ENCODE measurements around the gene KCNJ12.
"Not testable (repeated sequence)": the region's sequence is repeated elsewhere in the genome, so short reads cannot be mapped to it uniquely, and the experiment has no call there.

Gene KCNJ12

GRCh38 chr17:21387616-21388015 lies 11.5 kb downstream of the KCNJ12 start:
- no peak overlapping the region for H3K27ac Mint-ChIP-seq
- H3K4me3 Mint-ChIP-seq: no peak overlapping the region
- H3K27me3 Mint-ChIP-seq: peaks cover 2% of the 10 kb centered on the region
- H3K4me1 Mint-ChIP-seq: no peaks in the 10 kb centered on the region
- H3K36me3 Mint-ChIP-seq: no peaks in the 10 kb centered on the region
- H3K9me3 Mint-ChIP-seq: no peaks in the 10 kb centered on the region

GRCh38 chr17:21388066-21388465 lies 11.9 kb downstream of the KCNJ12 start:
- peaks cover 2% of the 10 kb centered on the region for H3K27me3 Mint-ChIP-seq
- no peaks in the 10 kb centered on the region for H3K4me1 Mint-ChIP-seq
- H3K36me3 Mint-ChIP-seq: no peaks in the 10 kb centered on the region
- no peak overlapping the region for H3K4me3 Mint-ChIP-seq
- H3K27ac Mint-ChIP-seq: no peak overlapping the region
- H3K9me3 Mint-ChIP-seq: no peaks in the 10 kb centered on the region

- no peak overlapping the region for H3K4me3 Mint-ChIP-seq
- no peaks in the 10 kb centered on the region for H3K36me3 Mint-ChIP-seq
- peaks cover 2% of the 10 kb centered on the region for H3K27me3 Mint-ChIP-seq
- H3K4me1 Mint-ChIP-seq: no peaks in the 10 kb centered on the region
- H3K9me3 Mint-ChIP-seq: no peaks in the 10 kb centered on the region
- H3K27ac Mint-ChIP-seq: no peak overlapping the region
These were observed 12.8 kb downstream of the KCNJ12 start for GRCh38 chr17:21388944-21389343.

GRCh38 chr17:21389394-21389793 lies 13.2 kb downstream of the KCNJ12 start:
- peaks cover 2% of the 10 kb centered on the region for H3K27me3 Mint-ChIP-seq

GRCh38 chr17:21390294-21390693 lies 14.1 kb downstream of the KCNJ12 start:
- Mint-ChIP-seq H3K4me3 (no peak overlapping the region), H3K27me3 (peaks cover 2% of the 10 kb centered on the region), H3K9me3 (no peaks in the 10 kb centered on the region), H3K27ac (no peak overlapping the region), H3K36me3 (no peaks in the 10 kb centered on the region), H3K4me1 (no peaks in the 10 kb centered on the region)

More at GRCh38 chr17:21389394-21389793, 13.2 kb downstream of the KCNJ12 start:
- H3K36me3 Mint-ChIP-seq: no peaks in the 10 kb centered on the region
- no peaks in the 10 kb centered on the region for H3K4me1 Mint-ChIP-seq
- no peak overlapping the region for H3K27ac Mint-ChIP-seq
- no peak overlapping the region for H3K4me3 Mint-ChIP-seq
- H3K9me3 Mint-ChIP-seq: no peaks in the 10 kb centered on the region

- Mint-ChIP-seq H3K4me1 (no peaks in the 10 kb centered on the region), H3K4me3 (no peak overlapping the region), H3K9me3 (no peaks in the 10 kb centered on the region), H3K36me3 (no peaks in the 10 kb centered on the region), H3K27ac (no peak overlapping the region), H3K27me3 (peaks cover 2% of the 10 kb centered on the region)
These were observed 16.1 kb downstream of the KCNJ12 start for GRCh38 chr17:21392266-21392665.

- Mint-ChIP-seq H3K27ac (no peak overlapping the region), H3K4me1 (no peaks in the 10 kb centered on the region), H3K9me3 (no peaks in the 10 kb centered on the region), H3K27me3 (peaks cover 2% of the 10 kb centered on the region), H3K4me3 (no peak overlapping the region), H3K36me3 (no peaks in the 10 kb centered on the region)
These were observed 18.1 kb downstream of the KCNJ12 start for GRCh38 chr17:21394265-21394664.

GRCh38 chr17:21395764-21396163 lies 19.6 kb downstream of the KCNJ12 start:
- Mint-ChIP-seq H3K36me3 (no peaks in the 10 kb centered on the region), H3K4me3 (no peak overlapping the region), H3K27me3 (no peaks in the 10 kb centered on the region), H3K4me1 (no peaks in the 10 kb centered on the region), H3K9me3 (no peaks in the 10 kb centered on the region), H3K27ac (no peak overlapping the region)

- no peak overlapping the region for H3K27ac Mint-ChIP-seq
- no peaks in the 10 kb centered on the region for H3K27me3 Mint-ChIP-seq
- no peaks in the 10 kb centered on the region for H3K4me1 Mint-ChIP-seq
- H3K36me3 Mint-ChIP-seq: no peaks in the 10 kb centered on the region
- H3K9me3 Mint-ChIP-seq: no peaks in the 10 kb centered on the region
- H3K4me3 Mint-ChIP-seq: no peak overlapping the region
These were observed 20.1 kb downstream of the KCNJ12 start for GRCh38 chr17:21396237-21396636.

GRCh38 chr17:21397341-21398190 lies 21.4 kb downstream of the KCNJ12 start:
- no peaks in the 10 kb centered on the region for H3K9me3 Mint-ChIP-seq
- H3K27ac Mint-ChIP-seq: no peak overlapping the region
- H3K36me3 Mint-ChIP-seq: no peaks in the 10 kb centered on the region
- H3K4me1 Mint-ChIP-seq: no peaks in the 10 kb centered on the region
- H3K27me3 Mint-ChIP-seq: no peaks in the 10 kb centered on the region
- no peak overlapping the region for H3K4me3 Mint-ChIP-seq

GRCh38 chr17:21399474-21400186 lies 23.5 kb downstream of the KCNJ12 start:
- no peaks in the 10 kb centered on the region for H3K27me3 Mint-ChIP-seq
- H3K36me3 Mint-ChIP-seq: no peaks in the 10 kb centered on the region
- H3K27ac Mint-ChIP-seq: no peak overlapping the region
- H3K4me3 Mint-ChIP-seq: no peak overlapping the region
- H3K9me3 Mint-ChIP-seq: no peaks in the 10 kb centered on the region
- no peaks in the 10 kb centered on the region for H3K4me1 Mint-ChIP-seq

- not testable (repeated sequence) for H3K9me3 Mint-ChIP-seq, H3K27ac Mint-ChIP-seq, H3K4me3 Mint-ChIP-seq, H3K4me1 Mint-ChIP-seq, H3K27me3 Mint-ChIP-seq, H3K36me3 Mint-ChIP-seq
These were observed 24.0 kb downstream of the KCNJ12 start for GRCh38 chr17:21400187-21400569.

- Mint-ChIP-seq H3K4me3 (no peak overlapping the region), H3K36me3 (no peaks in the 10 kb centered on the region), H3K4me1 (no peaks in the 10 kb centered on the region), H3K9me3 (no peaks in the 10 kb centered on the region), H3K27ac (no peak overlapping the region), H3K27me3 (no peaks in the 10 kb centered on the region)
These were observed 24.8 kb downstream of the KCNJ12 start for GRCh38 chr17:21400816-21401593.

- not testable (repeated sequence) for H3K36me3 Mint-ChIP-seq, H3K27ac Mint-ChIP-seq, H3K27me3 Mint-ChIP-seq, H3K4me1 Mint-ChIP-seq, H3K9me3 Mint-ChIP-seq, H3K4me3 Mint-ChIP-seq
These were observed 26.0 kb downstream of the KCNJ12 start for GRCh38 chr17:21402166-21402571.

GRCh38 chr17:21402926-21403325 lies 26.8 kb downstream of the KCNJ12 start:
- not testable (repeated sequence) for H3K4me1 Mint-ChIP-seq, H3K27me3 Mint-ChIP-seq, H3K27ac Mint-ChIP-seq

GRCh38 chr17:21404106-21404505 lies 27.9 kb downstream of the KCNJ12 start:
- H3K27ac Mint-ChIP-seq, H3K9me3 Mint-ChIP-seq, H3K36me3 Mint-ChIP-seq, H3K4me1 Mint-ChIP-seq, H3K27me3 Mint-ChIP-seq, H3K4me3 Mint-ChIP-seq: not testable (repeated sequence)

More at GRCh38 chr17:21402926-21403325, 26.8 kb downstream of the KCNJ12 start:
- H3K4me3 Mint-ChIP-seq, H3K36me3 Mint-ChIP-seq, H3K9me3 Mint-ChIP-seq: not testable (repeated sequence)

Data from activated naive CD4-positive, alpha-beta T cell treated with anti-CD3 and anti-CD28 coated beads, Interleukin-2, amount 50 U/mL, for 24 hours (primary cell).